ENCODE data around the gene ANKRD16.
"Not testable (repeated sequence)": the region's sequence is repeated elsewhere in the genome, so short reads cannot be mapped to it uniquely, and the experiment has no call there.

ANKRD16 gene

DNA sequence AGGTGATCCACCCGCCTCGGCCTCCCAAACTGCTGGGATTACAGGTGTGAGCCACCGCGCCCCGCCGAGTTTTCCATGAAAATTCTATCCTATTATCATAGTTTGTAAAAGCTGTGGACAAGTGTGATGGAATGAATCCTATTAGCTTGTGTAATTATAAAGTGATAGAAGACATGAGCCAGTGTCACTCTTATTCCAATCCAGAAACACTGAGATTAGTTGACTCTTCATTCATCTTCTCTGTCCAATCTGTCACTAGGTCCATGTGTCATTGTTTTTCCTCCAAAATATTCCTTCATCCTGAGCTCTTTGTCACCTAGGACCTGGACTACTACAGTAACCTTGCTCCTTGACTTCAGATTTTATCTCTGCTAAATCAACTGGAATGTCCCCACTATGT is 13.9 kb upstream of the ANKRD16 start:
- no peak for DNase-seq (ENCODE audit: low spot score)

GRCh38 chr10:5902511-5903274 is 13.0 kb upstream of the ANKRD16 start:
- DNase-seq (ENCODE audit: low spot score): no peak

GRCh38 chr10:5900247-5900646 is 10.6 kb upstream of the ANKRD16 start:
- no peak for DNase-seq (ENCODE audit: low spot score)

DNA sequence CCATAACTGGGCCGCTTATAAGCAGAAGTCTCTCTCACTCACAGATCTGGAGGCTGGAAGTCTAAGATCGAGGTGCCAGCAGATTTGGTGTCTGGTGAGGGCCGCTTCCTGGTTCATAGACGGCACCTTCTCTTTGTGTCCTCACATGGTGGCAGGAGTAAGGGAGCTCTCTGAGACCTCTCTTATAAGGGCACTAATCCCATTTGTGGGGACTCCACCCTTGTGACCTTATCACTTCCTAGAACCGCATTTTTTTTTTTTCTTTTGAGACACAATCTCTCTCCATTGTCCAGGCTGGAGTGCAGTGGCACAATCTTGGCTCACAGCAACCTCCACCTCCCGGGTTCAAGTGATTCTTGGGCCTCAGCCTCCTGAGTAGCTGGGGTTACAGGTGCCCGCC is 8.5 kb upstream of the ANKRD16 start:
- no peak for DNase-seq (ENCODE audit: low spot score)

DNA sequence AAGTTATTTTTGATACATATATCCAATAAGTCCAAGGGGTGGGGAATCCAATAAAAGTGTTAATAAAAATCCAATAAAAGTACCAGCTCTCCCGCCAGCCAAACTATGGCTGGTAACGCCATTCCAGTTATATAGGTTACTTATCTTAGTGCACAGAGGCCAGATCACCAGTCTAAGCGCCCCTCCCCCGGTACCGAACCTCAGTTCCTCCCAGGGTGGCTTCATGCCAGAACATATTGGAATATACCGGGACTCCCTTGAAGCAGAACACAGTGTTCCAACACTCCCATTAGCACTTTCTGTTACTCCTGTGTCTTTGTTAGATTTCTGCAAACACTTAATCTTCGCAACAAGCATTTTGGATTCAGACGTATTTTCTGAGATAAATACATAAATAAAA is 7.8 kb upstream of the ANKRD16 start:
- no peak for DNase-seq (ENCODE audit: low spot score)

DNA sequence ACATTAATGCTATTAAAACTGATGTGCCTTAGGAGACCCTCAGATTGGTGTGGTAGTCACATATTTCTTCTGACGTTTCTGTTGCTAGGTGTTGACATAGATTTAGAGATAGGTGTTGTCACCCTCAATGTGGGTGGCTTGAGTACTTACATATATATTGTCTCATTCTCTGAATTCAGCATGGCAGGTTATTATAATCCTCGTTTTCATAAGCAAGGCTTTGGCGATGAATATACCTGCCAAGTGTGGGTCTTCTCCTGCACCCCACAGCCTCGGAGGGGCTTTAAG is 7.3 kb upstream of the ANKRD16 start:
- no peak for DNase-seq (ENCODE audit: low spot score)

DNA sequence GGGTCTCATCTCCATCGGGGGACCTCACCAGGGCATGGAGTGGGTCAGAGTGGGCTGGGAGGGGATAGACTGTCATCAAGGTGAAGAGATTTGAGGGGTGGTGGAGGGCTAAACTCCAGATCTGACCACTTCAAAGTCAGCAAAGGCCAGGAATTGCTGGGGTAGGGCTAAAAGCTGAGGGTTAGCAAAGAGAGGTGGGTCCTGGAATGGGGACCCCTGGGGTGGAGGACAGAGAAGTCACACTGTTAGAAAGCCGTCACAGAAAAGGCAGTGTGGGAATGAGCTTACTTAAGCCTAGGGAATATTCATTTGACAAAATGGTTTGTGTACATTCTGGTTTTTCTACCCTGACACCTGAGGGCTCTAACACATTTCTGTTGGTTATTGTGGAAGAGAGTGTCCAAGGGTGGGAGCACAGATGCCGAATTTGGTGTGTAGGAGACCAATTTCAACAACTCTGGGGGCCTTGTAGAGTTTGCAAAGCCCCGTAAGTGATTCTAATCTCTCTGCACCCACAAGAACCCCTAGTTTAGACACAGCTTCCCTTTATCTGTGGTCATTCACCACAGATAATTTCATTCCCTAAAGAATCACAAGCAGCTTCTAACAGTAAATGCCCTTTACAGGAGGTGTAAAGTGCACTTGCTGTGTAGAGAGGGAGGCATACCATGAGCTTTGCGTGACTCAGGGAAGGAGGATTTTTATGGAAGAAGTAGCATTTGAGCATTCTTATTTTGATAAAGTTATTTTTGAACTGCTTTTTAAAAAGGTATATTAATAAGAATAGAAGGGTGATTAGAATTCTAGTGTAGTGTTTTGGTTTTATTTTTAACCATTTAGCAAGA is 6.7 kb upstream of the ANKRD16 start:
- no peak for DNase-seq (ENCODE audit: low spot score)

DNA sequence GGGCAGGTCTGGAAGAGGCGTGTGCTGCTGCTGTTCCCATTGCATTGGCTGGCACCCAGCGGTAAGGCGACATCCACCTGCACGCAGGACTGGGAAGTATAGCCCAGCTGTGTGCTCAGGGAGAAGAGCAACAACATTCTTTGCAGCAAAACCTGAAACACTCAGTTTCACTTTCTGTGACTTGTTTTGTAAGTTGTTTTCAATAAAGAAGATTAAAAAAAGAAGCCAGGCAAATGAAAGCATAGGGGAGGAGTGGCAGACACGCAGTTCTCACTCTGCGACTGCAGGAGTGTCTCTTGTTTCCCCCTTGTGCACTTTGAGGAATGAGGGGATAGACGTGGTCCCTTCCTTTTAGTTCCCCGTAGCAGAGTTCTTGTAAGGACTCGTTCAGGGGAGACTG is 6.1 kb upstream of the ANKRD16 start:
- DNase-seq (ENCODE audit: low spot score): no peak

DNA sequence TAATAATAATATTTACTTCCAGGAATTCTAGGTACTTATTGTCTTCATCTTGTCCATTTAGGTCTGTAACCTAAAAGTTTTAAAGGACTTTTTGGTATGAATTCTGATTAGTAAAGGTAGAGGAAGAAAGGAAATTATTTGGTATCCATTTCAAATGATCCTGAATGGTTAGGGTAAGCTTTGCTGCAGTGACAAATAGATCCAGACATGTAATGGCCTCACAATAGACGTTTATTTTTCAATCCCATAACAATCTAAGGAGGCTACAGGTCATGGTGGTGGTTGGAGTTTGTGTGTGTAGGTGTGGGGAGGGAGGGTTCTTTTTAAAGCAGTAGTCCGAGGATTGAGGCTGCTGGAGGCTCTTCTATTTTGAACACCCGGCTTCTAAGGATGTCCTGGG is 5.7 kb upstream of the ANKRD16 start:
- DNase-seq (ENCODE audit: low spot score): no peak

GRCh38 chr10:5894873-5895272 is 5.2 kb upstream of the ANKRD16 start:
- DNase-seq (ENCODE audit: low spot score): no peak

DNA sequence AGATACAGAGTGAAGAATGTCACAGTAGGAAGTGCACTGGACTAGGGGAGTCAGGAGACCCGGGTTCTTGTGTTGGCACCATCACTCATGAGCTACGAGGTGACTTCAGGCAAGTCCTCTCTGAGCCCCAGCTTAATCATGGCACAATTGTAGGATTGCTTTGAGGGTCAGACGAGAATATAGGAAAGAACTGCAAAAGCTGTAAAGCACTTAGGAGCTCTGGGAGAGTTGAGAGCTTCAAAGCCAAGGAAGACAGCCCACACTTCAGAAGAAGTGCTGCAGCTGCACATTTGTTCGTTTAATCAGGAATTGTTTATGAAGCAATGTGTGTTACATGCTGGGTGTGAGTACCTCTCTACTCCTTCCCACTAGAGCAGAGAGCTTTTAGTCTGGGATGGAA is 4.7 kb upstream of the ANKRD16 start:
- DNase-seq (ENCODE audit: low spot score): no peak

GRCh38 chr10:5893321-5893720 is 3.6 kb upstream of the ANKRD16 start:
- DNase-seq (ENCODE audit: low spot score): no peak

DNA sequence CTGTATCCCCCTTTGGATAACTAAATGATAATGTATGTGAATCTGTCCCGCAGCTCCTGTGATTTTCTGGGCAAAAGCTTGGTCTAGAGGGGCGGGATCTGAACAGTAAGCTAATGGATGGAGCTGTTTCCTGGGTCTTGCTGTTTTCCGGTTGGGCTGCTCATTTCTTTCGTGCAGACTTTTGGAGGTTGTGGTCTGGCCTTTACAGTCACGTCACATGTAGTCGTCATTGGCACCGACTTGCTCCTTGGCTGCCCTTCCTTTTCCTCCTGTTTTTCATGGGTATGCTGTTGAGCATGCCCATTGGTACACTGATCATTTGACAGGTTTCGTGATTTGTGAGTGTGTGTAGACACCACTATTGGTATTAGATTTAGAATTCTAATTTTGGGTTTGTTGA is 2.3 kb upstream of the ANKRD16 start:
- DNase-seq (ENCODE audit: low spot score): no peak

DNA sequence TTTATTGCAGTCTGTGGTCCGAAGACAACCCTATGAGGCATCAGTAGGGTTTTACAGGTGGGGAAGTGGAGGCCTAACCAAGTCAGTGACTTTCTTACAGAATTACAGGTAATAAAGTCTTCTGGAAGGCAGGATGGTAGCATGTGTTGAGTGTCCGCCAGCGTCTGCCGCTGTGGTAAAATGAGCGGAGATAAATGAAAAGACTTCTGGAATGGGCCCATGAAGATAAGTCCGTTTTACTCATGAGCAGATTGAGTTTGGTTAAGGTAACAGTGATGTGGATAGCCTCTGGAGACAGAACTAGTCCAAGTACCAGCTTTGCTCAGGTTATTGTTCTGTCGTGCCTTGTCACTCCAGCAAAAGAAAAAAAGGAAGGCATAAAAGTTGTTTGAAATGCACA is 1.3 kb upstream of the ANKRD16 start:
- DNase-seq (ENCODE audit: low spot score): no peak

DNA sequence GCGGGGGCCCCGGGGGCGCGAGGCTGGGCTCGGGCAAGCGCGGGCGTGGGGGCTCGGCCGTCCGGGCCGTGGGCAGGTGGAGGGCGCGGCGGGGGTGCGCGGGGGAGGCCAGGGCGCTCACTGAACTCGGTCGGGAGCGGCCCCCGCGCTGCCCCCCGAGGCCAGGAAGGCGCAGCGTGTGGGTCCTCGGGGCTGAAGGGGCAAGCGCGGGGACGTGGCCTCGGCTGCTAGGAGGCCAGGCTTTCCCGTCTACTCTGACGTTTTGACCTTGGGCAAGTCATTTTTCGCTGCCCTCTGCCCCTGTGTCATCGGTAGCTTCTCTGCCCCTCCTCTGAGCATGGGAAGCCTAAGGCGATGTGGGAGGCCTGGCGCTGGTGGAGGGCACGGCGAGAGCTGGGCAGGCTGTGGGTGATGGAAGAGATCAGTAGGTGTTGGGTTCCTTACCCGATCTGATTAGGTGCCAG is 791 bp upstream of the ANKRD16 start:
- DNase-seq (ENCODE audit: low spot score): peak; percentile 19

- peak; percentile 45 for DNase-seq (ENCODE audit: low spot score)
Measured at GRCh38 chr10:5888843-5889623, 660 bp downstream of the ANKRD16 start.

DNA sequence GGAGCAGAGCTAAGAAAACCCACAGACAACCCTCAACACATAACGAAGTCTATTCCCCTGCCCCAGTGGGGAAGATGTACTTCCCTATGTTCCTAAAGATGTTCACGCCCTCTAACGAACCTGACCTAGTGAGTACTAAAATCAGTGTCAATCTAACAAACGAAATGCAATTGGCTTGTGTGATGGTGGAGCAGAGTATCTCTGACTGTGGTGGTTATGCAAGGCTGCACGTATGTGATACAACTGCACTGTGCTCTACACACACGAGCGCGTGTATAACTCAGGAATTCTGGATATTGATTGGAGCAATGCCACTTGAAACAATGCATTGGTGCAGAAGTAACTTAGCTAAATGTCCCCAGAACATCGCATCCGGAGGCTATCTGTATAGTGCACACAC is 1.3 kb downstream of the ANKRD16 start:
- no peak for DNase-seq (ENCODE audit: low spot score)

DNA sequence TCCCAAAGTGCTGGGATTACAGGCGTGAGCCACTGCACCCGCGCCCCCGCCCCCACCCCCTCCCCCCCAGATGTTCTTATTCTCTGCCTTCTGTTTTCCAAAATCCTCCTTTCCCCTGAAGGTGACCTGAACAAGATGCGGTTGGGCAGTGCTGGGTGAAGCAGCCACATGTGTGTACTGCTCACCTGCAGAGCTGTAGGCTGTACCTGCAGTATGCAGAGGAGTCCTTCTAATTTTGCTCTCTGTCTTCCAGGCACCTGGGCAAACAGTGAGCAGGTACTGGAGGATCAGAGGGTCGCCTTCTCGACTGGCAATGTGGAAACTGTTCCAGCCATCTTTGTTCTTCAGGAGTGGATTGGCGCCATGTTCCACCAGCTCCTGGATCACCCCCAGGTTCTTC is 2.1 kb downstream of the ANKRD16 start:
- no peak for DNase-seq (ENCODE audit: low spot score)

GRCh38 chr10:5887029-5887428 is 2.7 kb downstream of the ANKRD16 start:
- no peak for DNase-seq (ENCODE audit: low spot score)

DNA sequence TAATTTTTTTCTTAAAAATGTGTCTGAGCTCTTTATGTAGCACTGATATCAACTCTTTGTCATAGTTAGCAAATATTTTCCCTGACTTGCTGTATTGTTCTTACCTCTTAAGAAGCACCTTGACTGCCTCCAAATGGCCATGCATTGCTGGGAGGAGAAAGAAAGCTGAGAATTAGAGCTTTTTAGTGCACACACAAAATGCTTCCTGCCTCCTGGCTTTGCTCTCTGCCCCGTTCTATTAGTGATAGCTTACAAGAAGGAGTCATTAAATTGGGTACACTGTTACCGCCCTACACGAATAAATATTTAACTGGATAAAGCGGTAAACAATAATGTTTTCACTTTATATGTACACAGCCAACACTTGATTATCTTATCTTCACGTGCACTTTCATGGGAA is 4.1 kb downstream of the ANKRD16 start:
- DNase-seq (ENCODE audit: low spot score): no peak

GRCh38 chr10:5882961-5883360 is 6.7 kb downstream of the ANKRD16 start:
- no peak for DNase-seq (ENCODE audit: low spot score)

DNA sequence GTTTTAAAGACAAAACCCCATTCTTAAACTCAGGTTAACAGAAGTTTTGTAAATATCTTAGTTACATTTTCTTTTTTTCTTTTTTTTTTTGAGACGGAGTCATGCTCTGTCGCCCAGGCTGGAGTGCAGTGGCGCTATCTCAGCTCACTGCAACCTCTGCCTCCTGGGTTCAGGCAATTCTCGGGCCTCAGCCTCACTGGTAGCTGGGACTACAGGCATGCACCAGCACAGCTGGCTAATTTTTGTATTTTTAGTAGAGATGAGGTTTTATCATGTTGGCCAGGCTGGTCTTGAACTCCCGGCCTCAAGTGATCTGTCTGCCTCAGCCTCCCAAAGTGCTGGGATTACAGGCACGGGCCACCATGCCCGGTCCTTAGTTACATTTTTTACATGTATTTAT is 12.7 kb downstream of the ANKRD16 start:
- not testable (repeated sequence) for DNase-seq (ENCODE audit: low spot score)

Measured in SW480 (cell line).